Ovary (tissue), 10 donors: ENCODE results near the gene BCL3. TPM values are rescaled to one million over a fixed set of nuclear protein-coding genes. Genes with fewer than 3 reads are reported as not detected.

ENCODE experiments used
- DNase-seq, 5 donors: peaks; one replicate each; pipeline ENCODE4 v3.0.0-alpha.2; 2019 to 2020
- H3K27ac ChIP-seq, 2 donors: fragments of 200-600 bp; one replicate each; pipeline versions ENCODE4 v1.5.1 to v1.8.0; 2019 to 2022
- H3K27me3 ChIP-seq: fragments of 200-600 bp; one replicate; pipeline ENCODE4 v1.8.0; 2022
- H3K36me3 ChIP-seq: fragments of 200-600 bp; sonication (generic); one replicate; pipeline ENCODE4 v1.5.1; 2019
- H3K4me1 ChIP-seq: one replicate; pipeline ENCODE4 v1.8.1; 2013; ENCODE audit warnings: mild to moderate bottlenecking, moderate library complexity; ENCODE audit not compliant: insufficient read depth
- H3K4me3 ChIP-seq: fragments of 200-600 bp; sonication (generic); one replicate; pipeline ENCODE4 v1.5.1; 2017
- H3K9me3 ChIP-seq, 2 donors: fragments of 200-600 bp in 1 of 2; sonication (generic) in 1 of 2; one replicate each; pipeline versions ENCODE4 v1.5.1 to v1.8.1; 2013 to 2019; ENCODE audit warnings: mild to moderate bottlenecking in 1 of 2, moderate library complexity in 1 of 2
- EP300 ChIP-seq: sonication (generic); formaldehyde crosslinking; IDR thresholded peaks from one replicate; pipeline ENCODE4 v1.6.1; 2017; ENCODE audit warnings: antibody characterized with exemption
- POLR2A ChIP-seq: fragments of 450-650 bp; IDR thresholded peaks from one replicate; pipeline ENCODE4 v1.6.1; 2017; ENCODE audit warnings: antibody characterized with exemption, mild to moderate bottlenecking, moderate library complexity
- WGBS, 3 donors: extraction: QIAGEN DNeasy Blood & Tissue Kit in 1 of 3; methylation state at CpG; one replicate each; pipeline versions ENCODE4 v1.1.5 to v1.1.7; 2013 to 2017; 5-methylcytosine and 5-hydroxymethylcytosine counted together
- intact Hi-C, 4 donors: fragments of 100-400 bp; cut with DNase I; formaldehyde crosslinking; loops; one replicate each; pipeline versions ENCODE4 v1.11.0 to v1.15.1; 2022 to 2023
- long read RNA-seq, 3 donors: library from polyadenylated mRNA in 2 of 3; unstranded in 2 of 3; transcript quantifications; one replicate each; pipeline ENCODE4 v2.0.0 and lab custom pipeline, GENCODE V29; 2021 to 2026
- polyA plus RNA-seq, 2 donors: library from polyadenylated mRNA; stranded (reverse); fragments of 200-250 nt in 1 of 2; fragments of 350-450 nt in 1 of 2; fragmentation: Illumina TruSeq in 1 of 2; extraction: RNeasy Lipid Tissue Mini Kit (QIAGEN cat#74804) in 1 of 2; gene quantifications; one replicate each; pipeline ENCODE4 v1.2.3, GENCODE V29; 2013 to 2014
- total RNA-seq, 7 donors: library from RNA; depleted of rRNA in 2 of 7; stranded (reverse); fragments of >200 nt in 2 of 7; fragmentation: NEBNext Ultra II Directional in 3 of 7; extraction: Animal tissue kit (Norgen Biotek cat#: 25700) in 3 of 7; gene quantifications; one replicate each; pipeline versions ENCODE4 v1.1.0 to v1.2.4, GENCODE V29; 2016 to 2023
- TF ChIP-seq, protein P1 (sequence below), 3 donors: fragments of 450-650 bp in 2 of 3; fragments of 200-600 bp in 1 of 3; IDR thresholded peaks; one replicate each; pipeline versions ENCODE4 v1.5.1 to v1.8.0; 2016 to 2022; ENCODE audit warnings: antibody characterized with exemption in 3 of 3, mild to moderate bottlenecking in 1 of 3
- donor health status: DM: no; HTN: no; CAD: no; lungs with moderate emphysema.
- donor health status: DM: no; HTN: no; CAD: no.
- donor health status: Bipolar disorder and iron deficiency.
- donor health status: DM: yes; HTN: yes; CAD: no.
- donor health status: DM: no; HTN: no; CAD: no.
- donor health status: DM: yes; HTN: yes; CAD: no.

Gene BCL3, protein sequence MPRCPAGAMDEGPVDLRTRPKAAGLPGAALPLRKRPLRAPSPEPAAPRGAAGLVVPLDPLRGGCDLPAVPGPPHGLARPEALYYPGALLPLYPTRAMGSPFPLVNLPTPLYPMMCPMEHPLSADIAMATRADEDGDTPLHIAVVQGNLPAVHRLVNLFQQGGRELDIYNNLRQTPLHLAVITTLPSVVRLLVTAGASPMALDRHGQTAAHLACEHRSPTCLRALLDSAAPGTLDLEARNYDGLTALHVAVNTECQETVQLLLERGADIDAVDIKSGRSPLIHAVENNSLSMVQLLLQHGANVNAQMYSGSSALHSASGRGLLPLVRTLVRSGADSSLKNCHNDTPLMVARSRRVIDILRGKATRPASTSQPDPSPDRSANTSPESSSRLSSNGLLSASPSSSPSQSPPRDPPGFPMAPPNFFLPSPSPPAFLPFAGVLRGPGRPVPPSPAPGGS
- total RNA-seq (100 to 1,000 TPM in 2 of 7 donors, 10 to 100 TPM in 5; 17.8 to 141 (median 50.7) TPM), polyA plus RNA-seq (10 to 100 TPM in 1 of 2 donors, 1 to 10 TPM in 1; 3.2 to 43.4 TPM)
- long read RNA-seq, donor 1, partial matches to known transcripts, result 7 of 9 reads
- long read RNA-seq, donor 1, other reads (novel, unspliced or antisense), result 1 of 9 reads
- long read RNA-seq, donor 2, partial matches to known transcripts, result 0 of 5 reads
- long read RNA-seq, donor 2, other reads (novel, unspliced or antisense), result 0 of 5 reads
- long read RNA-seq, donor 3, transcript BCL3-207 (4 exons, 819 nt), result minor isoform, 7 of 62 reads
- long read RNA-seq, donor 3, transcript BCL3-201 (9 exons, 2,038 nt), result major isoform, 42 of 62 reads
- long read RNA-seq, donor 3, partial matches to known transcripts, result 6 of 62 reads
- long read RNA-seq, donor 3, other reads (novel, unspliced or antisense), result 4 of 62 reads

DNA sequence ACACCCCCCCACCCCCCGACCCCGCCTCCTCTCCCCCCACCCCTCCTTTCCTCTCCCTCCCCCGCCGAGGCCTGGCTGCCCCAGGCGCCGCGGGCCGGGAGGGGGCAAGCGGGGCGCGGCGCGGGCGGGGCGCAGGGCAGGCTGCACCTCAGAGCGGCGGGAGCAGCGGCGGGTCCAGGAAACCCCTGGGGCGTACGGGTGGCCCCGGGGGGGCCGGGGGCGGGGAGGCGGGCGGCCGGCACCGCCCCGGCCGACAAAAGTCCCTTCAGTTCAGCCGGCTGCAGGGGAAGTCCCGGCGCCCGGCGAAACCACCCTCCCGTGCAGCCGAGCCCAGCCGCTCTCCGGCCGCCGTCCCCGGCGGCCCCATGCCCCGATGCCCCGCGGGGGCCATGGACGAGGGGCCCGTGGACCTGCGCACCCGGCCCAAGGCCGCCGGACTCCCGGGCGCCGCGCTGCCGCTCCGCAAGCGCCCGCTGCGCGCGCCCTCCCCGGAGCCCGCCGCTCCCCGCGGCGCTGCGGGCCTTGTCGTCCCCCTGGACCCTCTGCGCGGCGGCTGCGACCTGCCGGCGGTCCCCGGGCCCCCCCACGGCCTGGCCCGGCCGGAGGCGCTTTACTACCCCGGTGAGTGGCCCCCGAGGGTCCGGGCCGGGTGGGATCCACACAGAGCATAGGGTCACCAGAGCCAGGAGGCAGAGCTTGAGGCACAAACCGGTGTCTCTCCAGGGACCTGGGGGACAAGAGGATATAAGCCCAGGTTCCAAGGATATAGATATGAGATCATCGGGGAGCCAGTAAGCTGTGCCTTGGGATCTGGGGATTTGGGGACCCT is at the start of gene BCL3:
Gene BCL3, plus strand, starts transcription at position 283 of the 829 bp plus-strand sequence. Its CDS starts 83 bp downstream, at position 366.
- peaks cover 19% of the 10 kb centered on the region for H3K4me1 ChIP-seq
- 1 to 2% (median 2%) methylated on average over 51 to 84 of the region's 88 CpGs for WGBS, 3 donors
- TF ChIP-seq POLR2A (peak; percentile 20), EP300 (no peak)

DNA sequence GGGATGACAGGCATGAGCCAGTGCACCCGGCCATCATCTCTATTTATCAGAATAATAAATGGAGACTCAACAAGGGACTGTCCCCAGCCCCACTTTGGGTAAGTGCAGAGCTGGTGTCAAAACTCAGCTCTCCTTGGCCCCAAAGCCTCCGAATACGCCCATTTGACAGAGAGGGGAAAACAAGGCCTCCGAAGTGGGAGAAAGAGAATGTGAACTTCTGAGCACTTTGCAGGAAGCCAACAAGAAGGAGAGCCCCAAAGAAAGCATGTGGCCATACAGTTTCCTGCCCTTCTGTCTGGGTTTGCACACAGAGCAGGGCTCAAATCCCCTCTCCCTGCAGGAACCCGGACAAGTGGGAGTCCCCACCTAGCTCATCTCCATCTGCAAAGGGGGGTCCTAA is 48.0 kb upstream of the BCL3 start:
- Histone ChIP-seq H3K27me3 (no peaks in the 10 kb centered on the region), H3K36me3 (no peaks in the 10 kb centered on the region), H3K4me3 (no peak overlapping the region), H3K4me1 (no peaks in the 10 kb centered on the region), H3K9me3 (no peaks in the 10 kb centered on the region), H3K27ac (no peak overlapping the region)
- 90 to 93% (median 90%) methylated on average over 5 of the region's 5 CpGs for WGBS, 3 donors
- TF ChIP-seq, protein P1, sequence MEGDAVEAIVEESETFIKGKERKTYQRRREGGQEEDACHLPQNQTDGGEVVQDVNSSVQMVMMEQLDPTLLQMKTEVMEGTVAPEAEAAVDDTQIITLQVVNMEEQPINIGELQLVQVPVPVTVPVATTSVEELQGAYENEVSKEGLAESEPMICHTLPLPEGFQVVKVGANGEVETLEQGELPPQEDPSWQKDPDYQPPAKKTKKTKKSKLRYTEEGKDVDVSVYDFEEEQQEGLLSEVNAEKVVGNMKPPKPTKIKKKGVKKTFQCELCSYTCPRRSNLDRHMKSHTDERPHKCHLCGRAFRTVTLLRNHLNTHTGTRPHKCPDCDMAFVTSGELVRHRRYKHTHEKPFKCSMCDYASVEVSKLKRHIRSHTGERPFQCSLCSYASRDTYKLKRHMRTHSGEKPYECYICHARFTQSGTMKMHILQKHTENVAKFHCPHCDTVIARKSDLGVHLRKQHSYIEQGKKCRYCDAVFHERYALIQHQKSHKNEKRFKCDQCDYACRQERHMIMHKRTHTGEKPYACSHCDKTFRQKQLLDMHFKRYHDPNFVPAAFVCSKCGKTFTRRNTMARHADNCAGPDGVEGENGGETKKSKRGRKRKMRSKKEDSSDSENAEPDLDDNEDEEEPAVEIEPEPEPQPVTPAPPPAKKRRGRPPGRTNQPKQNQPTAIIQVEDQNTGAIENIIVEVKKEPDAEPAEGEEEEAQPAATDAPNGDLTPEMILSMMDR (IDR thresholded peaks at IDR 0.05), result no peak
- TF ChIP-seq EP300, result no peak
- TF ChIP-seq POLR2A, result no peak
- intact Hi-C loops, result no loop called here
- DNase-seq, result no peak

More for the DNA sequence above, at the start of gene BCL3:
- no peaks in the 10 kb centered on the region for H3K36me3 ChIP-seq
- H3K27ac ChIP-seq, result peak within 1 kb of the TSS; percentile 82 to 85
- intact Hi-C loops, result no loop called here
- no peaks in the 10 kb centered on the region for H3K9me3 ChIP-seq
- DNase-seq, result peak; percentile 57 to 81 (median 74)
- H3K4me3 ChIP-seq, result peak within 1 kb of the TSS; percentile 64
- H3K27me3 ChIP-seq, result no peaks in the 10 kb centered on the region

DNA sequence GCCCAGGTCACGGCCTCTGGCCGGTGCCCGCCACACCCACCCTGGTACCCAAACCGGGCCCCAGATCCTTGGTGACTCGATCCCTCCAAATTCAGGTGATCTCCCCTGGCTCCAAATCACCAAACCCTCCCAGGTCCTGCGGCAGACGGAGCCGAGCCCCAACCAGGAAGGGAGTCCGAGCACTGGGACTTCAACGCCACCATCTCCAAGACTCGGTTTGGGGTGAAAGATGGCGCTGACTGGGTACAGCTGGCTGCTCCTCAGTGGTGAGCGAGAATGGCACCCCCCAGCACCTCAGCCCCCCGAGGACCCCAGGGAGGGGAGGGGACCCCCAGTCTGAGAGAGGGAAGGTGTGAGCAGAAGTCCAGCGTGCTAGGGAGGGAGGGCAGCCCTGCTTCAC is 47.3 kb upstream of the BCL3 start:
- TF ChIP-seq EP300, result no peak
- no peak for TF ChIP-seq POLR2A
- TF ChIP-seq, protein P1 (IDR thresholded peaks at IDR 0.05), result no peak
- H3K27me3 ChIP-seq, result no peaks in the 10 kb centered on the region
- no peak overlapping the region for H3K27ac ChIP-seq
- no peaks in the 10 kb centered on the region for H3K4me1 ChIP-seq
- H3K9me3 ChIP-seq, result no peaks in the 10 kb centered on the region
- H3K4me3 ChIP-seq, result no peak overlapping the region
- WGBS, 3 donors, result 81 to 85% (median 84%) methylated on average over 15 of the region's 15 CpGs
- intact Hi-C loops, result no loop called here
- no peak for DNase-seq
- no peaks in the 10 kb centered on the region for H3K36me3 ChIP-seq

DNA sequence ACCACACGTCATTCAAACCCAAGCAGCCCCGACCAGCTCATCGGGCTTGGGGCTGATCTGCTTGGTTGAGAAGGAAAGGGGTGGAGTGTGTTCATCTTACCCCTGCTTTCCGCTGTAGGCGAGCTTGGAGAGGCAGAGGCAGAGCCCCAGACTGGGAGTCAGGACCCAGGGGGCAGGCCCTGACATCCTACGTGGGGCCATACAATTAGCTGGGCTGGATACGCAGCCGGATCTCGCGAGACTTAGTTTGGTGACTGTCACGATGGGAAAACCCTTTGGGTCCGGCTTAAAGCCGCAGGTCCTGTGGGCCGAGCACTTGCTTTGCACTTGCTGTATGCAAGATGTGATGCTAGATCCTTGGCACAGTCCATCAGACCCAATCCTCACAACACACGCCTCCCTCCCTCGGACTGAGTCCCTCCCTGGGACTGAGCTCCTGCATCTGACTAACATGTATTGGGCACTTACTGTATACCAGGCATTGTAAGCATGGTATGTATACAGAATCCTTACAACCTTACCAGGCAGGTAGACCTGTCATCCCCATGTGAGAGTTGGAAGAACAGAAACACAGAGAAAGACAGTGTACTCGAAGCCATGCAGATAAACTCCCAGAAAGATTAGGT is 45.8 kb upstream of the BCL3 start:
- no peak for DNase-seq
- TF ChIP-seq EP300 (no peak), POLR2A (no peak)
- TF ChIP-seq, protein P1 (IDR thresholded peaks at IDR 0.05), result no peak
- Histone ChIP-seq H3K27ac (no peak overlapping the region), H3K36me3 (no peaks in the 10 kb centered on the region), H3K4me3 (no peak overlapping the region), H3K27me3 (no peaks in the 10 kb centered on the region), H3K9me3 (no peaks in the 10 kb centered on the region), H3K4me1 (no peaks in the 10 kb centered on the region)
- 83 to 89% (median 86%) methylated on average over 17 of the region's 17 CpGs for WGBS, 3 donors
- intact Hi-C loops, result no loop called here
